ENCODE measurements around the gene UMODL1.
A peak's percentile ranks its signal among the peaks of the same experiment; 100 is the strongest.

Gene UMODL1

DNA sequence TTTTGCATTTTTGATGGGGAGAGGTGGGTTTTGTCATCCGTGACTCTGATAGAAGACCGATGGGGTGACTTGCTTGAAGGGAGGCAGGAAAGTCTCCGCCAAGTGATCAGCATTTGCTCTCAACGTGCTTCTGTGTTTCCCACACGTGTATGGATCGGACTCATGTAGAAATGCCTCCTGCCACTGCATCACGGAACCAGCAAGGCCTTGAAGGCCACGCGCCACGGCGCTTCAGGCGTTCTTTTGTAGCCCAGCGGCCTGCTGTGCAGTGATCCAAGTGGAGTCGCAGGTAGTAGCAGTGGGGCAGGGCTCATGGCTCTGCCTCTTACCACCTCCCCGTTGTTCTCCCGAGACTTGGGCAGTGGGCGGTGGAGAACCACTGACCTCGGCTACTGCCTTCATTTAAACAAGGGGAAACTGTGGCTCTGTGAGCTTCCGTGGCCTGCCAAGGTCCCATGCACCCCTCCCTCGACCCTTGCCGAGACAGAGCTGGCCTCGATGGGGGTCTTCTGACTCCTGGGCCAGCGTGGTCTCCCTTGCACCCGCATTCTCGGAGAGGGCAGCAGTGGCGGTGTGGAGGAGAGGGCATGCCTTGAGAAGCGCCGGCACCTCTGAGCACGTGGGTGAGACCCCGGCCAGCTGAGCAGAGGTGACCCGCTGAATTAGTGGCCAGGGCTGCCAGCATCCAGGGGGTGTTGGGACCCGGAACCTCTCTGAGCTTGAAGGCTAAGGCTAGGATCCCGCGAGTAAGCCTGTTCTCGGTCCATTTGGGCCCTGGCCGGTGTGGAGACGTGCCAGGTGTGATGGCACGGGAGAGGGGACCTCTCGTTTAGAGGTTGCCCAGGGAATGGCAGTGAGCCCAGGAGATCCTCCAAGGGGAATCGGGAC, 101.7 kb downstream of the UMODL1 start:
- no peak overlapping the region for H3K4me3 ChIP-seq (ENCODE audit: low read depth, low read length)
- H3K4me1 ChIP-seq (ENCODE audit: control insufficient read depth, insufficient read depth, low read length) = peaks cover 7% of the 10 kb centered on the region
- no peaks in the 10 kb centered on the region for H3K36me3 ChIP-seq (ENCODE audit: control insufficient read depth in 2 of 2, insufficient read depth in 1 of 2, low read length in 2 of 2)
- POLR2A ChIA-PET = no interaction called here
- H3K9me3 ChIP-seq (ENCODE audit: control insufficient read depth, insufficient read depth, low read depth, low read length) = no peaks in the 10 kb centered on the region
- TF ChIP-seq ZNF560 (tag by site-specific recombination; IDR thresholded peaks at IDR 0.05; ENCODE audit: borderline replicate concordance) (no peak), CTCF (tag by site-specific recombination; IDR thresholded peaks at IDR 0.05) (no peak), HOXA7 (CRISPR knock-in tag; IDR thresholded peaks at IDR 0.05; ENCODE audit: borderline replicate concordance) (no peak), ZNF138 (tag by site-specific recombination; IDR thresholded peaks at IDR 0.05; ENCODE audit: borderline replicate concordance) (no peak), ZNF791 (tag by site-specific recombination; IDR thresholded peaks at IDR 0.05) (no peak), ZFP69B (tag by site-specific recombination; IDR thresholded peaks at IDR 0.05) (no peak), ZFP37 (tag by site-specific recombination; IDR thresholded peaks at IDR 0.05) (no peak), SP3 (tag by site-specific recombination; IDR thresholded peaks at IDR 0.05) (no peak), ZNF37A (tag by site-specific recombination; IDR thresholded peaks at IDR 0.05) (no peak), ZNF10 (tag by site-specific recombination; IDR thresholded peaks at IDR 0.05) (no peak), KLF16 (tag by site-specific recombination; IDR thresholded peaks at IDR 0.05) (no peak), ZNF768 (tag by site-specific recombination; IDR thresholded peaks at IDR 0.05) (no peak), EGR2 (tag by site-specific recombination; IDR thresholded peaks at IDR 0.05; ENCODE audit: low read depth) (no peak), ZNF785 (tag by site-specific recombination; IDR thresholded peaks at IDR 0.05) (no peak)
- TF ChIP-seq, protein P1, sequence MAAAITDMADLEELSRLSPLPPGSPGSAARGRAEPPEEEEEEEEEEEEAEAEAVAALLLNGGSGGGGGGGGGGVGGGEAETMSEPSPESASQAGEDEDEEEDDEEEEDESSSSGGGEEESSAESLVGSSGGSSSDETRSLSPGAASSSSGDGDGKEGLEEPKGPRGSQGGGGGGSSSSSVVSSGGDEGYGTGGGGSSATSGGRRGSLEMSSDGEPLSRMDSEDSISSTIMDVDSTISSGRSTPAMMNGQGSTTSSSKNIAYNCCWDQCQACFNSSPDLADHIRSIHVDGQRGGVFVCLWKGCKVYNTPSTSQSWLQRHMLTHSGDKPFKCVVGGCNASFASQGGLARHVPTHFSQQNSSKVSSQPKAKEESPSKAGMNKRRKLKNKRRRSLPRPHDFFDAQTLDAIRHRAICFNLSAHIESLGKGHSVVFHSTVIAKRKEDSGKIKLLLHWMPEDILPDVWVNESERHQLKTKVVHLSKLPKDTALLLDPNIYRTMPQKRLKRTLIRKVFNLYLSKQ (tag by site-specific recombination; IDR thresholded peaks at IDR 0.05; ENCODE audit: borderline replicate concordance) = no peak
- TF ChIP-seq, protein P2, sequence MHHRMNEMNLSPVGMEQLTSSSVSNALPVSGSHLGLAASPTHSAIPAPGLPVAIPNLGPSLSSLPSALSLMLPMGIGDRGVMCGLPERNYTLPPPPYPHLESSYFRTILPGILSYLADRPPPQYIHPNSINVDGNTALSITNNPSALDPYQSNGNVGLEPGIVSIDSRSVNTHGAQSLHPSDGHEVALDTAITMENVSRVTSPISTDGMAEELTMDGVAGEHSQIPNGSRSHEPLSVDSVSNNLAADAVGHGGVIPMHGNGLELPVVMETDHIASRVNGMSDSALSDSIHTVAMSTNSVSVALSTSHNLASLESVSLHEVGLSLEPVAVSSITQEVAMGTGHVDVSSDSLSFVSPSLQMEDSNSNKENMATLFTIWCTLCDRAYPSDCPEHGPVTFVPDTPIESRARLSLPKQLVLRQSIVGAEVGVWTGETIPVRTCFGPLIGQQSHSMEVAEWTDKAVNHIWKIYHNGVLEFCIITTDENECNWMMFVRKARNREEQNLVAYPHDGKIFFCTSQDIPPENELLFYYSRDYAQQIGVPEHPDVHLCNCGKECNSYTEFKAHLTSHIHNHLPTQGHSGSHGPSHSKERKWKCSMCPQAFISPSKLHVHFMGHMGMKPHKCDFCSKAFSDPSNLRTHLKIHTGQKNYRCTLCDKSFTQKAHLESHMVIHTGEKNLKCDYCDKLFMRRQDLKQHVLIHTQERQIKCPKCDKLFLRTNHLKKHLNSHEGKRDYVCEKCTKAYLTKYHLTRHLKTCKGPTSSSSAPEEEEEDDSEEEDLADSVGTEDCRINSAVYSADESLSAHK (tag by site-specific recombination; IDR thresholded peaks at IDR 0.05) = no peak
- H3K27ac ChIP-seq (ENCODE audit: extremely low read depth, low read depth, low read length) = no peak overlapping the region
- CTCF ChIA-PET = interaction anchor here (0.8 to 1.6 kb wide), 4 partner anchors 18 to 86 kb away, joined by 3 to 12 read pairs (median 4); no protein-coding TSS in a partner anchor

- Histone ChIP-seq H3K27ac (ENCODE audit: extremely low read depth, low read depth, low read length) (no peak overlapping the region), H3K9me3 (ENCODE audit: control insufficient read depth, insufficient read depth, low read depth, low read length) (no peaks in the 10 kb centered on the region), H3K4me3 (ENCODE audit: low read depth, low read length) (no peak overlapping the region), H3K4me1 (ENCODE audit: control insufficient read depth, insufficient read depth, low read length) (peaks cover 7% of the 10 kb centered on the region), H3K36me3 (ENCODE audit: control insufficient read depth in 2 of 2, insufficient read depth in 1 of 2, low read length in 2 of 2) (no peaks in the 10 kb centered on the region)
- ChIA-PET POLR2A (no interaction called here), CTCF (interaction anchor here (0.6 to 1.1 kb wide), 2 partner anchors 8 to 73 kb away, joined by 3 read pairs; no protein-coding TSS in a partner anchor)
- TF ChIP-seq SP2 (tag by site-specific recombination; IDR thresholded peaks at IDR 0.05) = 0 out of 2 replicates have a peak, but pooled peaks have one; percentile 16
- TF ChIP-seq ZFHX2 (tag by site-specific recombination; conservative IDR thresholded peaks at IDR 0.05) = no peak
- TF ChIP-seq ZNF311 (tag by site-specific recombination; IDR thresholded peaks at IDR 0.05; ENCODE audit: borderline replicate concordance) = no peak
- no peak for TF ChIP-seq ZNF112 (tag by site-specific recombination; IDR thresholded peaks at IDR 0.05)
- no peak for TF ChIP-seq ZNF341 (tag by site-specific recombination; IDR thresholded peaks at IDR 0.05; ENCODE audit: low read depth)
- no peak for TF ChIP-seq SALL2 (tag by site-specific recombination; IDR thresholded peaks at IDR 0.05; ENCODE audit: borderline replicate concordance)
These were observed 103.1 kb downstream of the UMODL1 start for GRCh38 chr21:42174173-42174572.

Measured in HEK293 (cell line).